Keratinocyte (primary cell): ENCODE results near the gene PPARD. TPM values are rescaled to one million over a fixed set of nuclear protein-coding genes. Genes with fewer than 3 reads are reported as not detected.

Source experiments
- DNase-seq: peaks from one replicate; pipeline ENCODE4 v3.0.0-alpha.2; 2011; ENCODE audit warnings: low read depth, missing footprints, low spot score
- FAIRE-seq: peaks from 2 replicates; lab custom pipeline; 2011; peaks lifted over from hg19 to GRCh38; lab: Jason Lieb, UNC
- H2AFZ ChIP-seq: 2 replicates; pipeline ENCODE4 v1.6.0; 2012; ENCODE audit warnings: low read length, control low read depth, inconsistent platforms; ENCODE audit not compliant: control insufficient read depth
- H3K27ac ChIP-seq: 2 replicates; pipeline ENCODE4 v1.5.1; 2011; ENCODE audit warnings: low read length; ENCODE audit not compliant: control insufficient read depth, insufficient read depth
- H3K27me3 ChIP-seq: 3 replicates; pipeline ENCODE4 v1.6.0; 2011; ENCODE audit warnings: low read length; ENCODE audit not compliant: control insufficient read depth, insufficient read depth; ENCODE audit errors: extremely low read depth
- H3K36me3 ChIP-seq, 2 experiments: 2 replicates in 1 of 2; 3 replicates in 1 of 2; pipeline ENCODE4 v1.5.1; 2011; ENCODE audit warnings: low read length in 2 of 2, mild to moderate bottlenecking in 1 of 2; ENCODE audit not compliant: control insufficient read depth in 2 of 2, insufficient read depth in 2 of 2; ENCODE audit errors: extremely low read depth in 1 of 2
- H3K4me1 ChIP-seq: 3 replicates; pipeline ENCODE4 v1.5.1; 2011; ENCODE audit warnings: low read length; ENCODE audit not compliant: control insufficient read depth, insufficient read depth; ENCODE audit errors: extremely low read depth
- H3K4me2 ChIP-seq: 3 replicates; pipeline ENCODE4 v1.6.0; 2011; ENCODE audit warnings: low read depth, low read length; ENCODE audit not compliant: control insufficient read depth, insufficient read depth; ENCODE audit errors: extremely low read depth
- H3K4me3 ChIP-seq, 3 experiments: fragments of 200-600 bp in 1 of 3; sonication (generic) in 1 of 3; 2 replicates in 2 of 3; 3 replicates in 1 of 3; pipeline ENCODE4 v1.5.1; 2011 to 2016; ENCODE audit warnings: low read length in 3 of 3, mild to moderate bottlenecking in 3 of 3, control low read depth in 2 of 3, inconsistent platforms in 1 of 3, low read depth in 1 of 3, mixed read lengths in 1 of 3, mixed run types in 1 of 3, moderate library complexity in 1 of 3; ENCODE audit not compliant: control insufficient read depth in 2 of 3, insufficient read depth in 2 of 3; ENCODE audit errors: extremely low read depth in 1 of 3
- H3K79me2 ChIP-seq: 2 replicates; pipeline ENCODE4 v1.6.0; 2012; ENCODE audit warnings: low read length; ENCODE audit not compliant: control insufficient read depth, insufficient read depth
- H3K9ac ChIP-seq: 3 replicates; pipeline ENCODE4 v1.6.0; 2011; ENCODE audit warnings: low read length; ENCODE audit not compliant: control insufficient read depth, insufficient read depth; ENCODE audit errors: extremely low read depth
- H3K9me1 ChIP-seq: 3 replicates; pipeline ENCODE4 v1.6.0; 2011; ENCODE audit warnings: low read length; ENCODE audit not compliant: control insufficient read depth, insufficient read depth; ENCODE audit errors: extremely low read depth
- H3K9me3 ChIP-seq: 2 replicates; pipeline ENCODE4 v1.5.1; 2012; ENCODE audit warnings: low read depth, low read length; ENCODE audit not compliant: control insufficient read depth
- H4K20me1 ChIP-seq: 3 replicates; pipeline ENCODE4 v1.6.0; 2011; ENCODE audit warnings: low read length; ENCODE audit not compliant: control insufficient read depth, insufficient read depth; ENCODE audit errors: extremely low read depth
- EZH2 ChIP-seq: IDR thresholded peaks from one replicate; pipeline ENCODE4 v1.6.1; 2012; ENCODE audit warnings: inconsistent platforms, mild to moderate bottlenecking, low read length, moderate library complexity
- dilution Hi-C: fragments of 300-500 bp; cut with MboI; formaldehyde crosslinking; loops from one replicate; pipeline ENCODE4 v1.7.0; 2020; ENCODE audit warnings: low sequenced_read_pairs; ENCODE audit not compliant: extremely low pct_ligation_motif_present
- polyA plus RNA-seq, 5 experiments: library from polyadenylated mRNA; depleted of rRNA in 3 of 5; stranded (reverse) in 3 of 5; stranded (forward) in 1 of 5; unstranded in 1 of 5; fragments of >200 nt; gene quantifications; 1 replicate in 1 of 5; 2 replicates in 3 of 5; 3 replicates in 1 of 5; pipeline versions ENCODE4 v1.2.1 to v1.2.3, GENCODE V29; 2011 to 2012; ENCODE audit warnings: missing spikeins in 2 of 5, low read depth in 1 of 5, low replicate concordance in 1 of 5
- TF ChIP-seq, protein P1 (sequence below), 3 experiments: IDR thresholded peaks in 1 of 3; conservative IDR thresholded peaks in 1 of 3; optimal IDR thresholded peaks in 1 of 3; 2 replicates in 2 of 3; 3 replicates in 1 of 3; pipeline versions ENCODE3 to v1.5.1; 2011; ENCODE audit warnings: low read length in 3 of 3, mild to moderate bottlenecking in 3 of 3, moderate library complexity in 2 of 3, control low read depth in 1 of 3, inconsistent platforms in 1 of 3; ENCODE audit not compliant: insufficient read depth in 2 of 3; ENCODE audit errors: extremely low read depth in 1 of 3

The PPARD gene
- polyA plus RNA-seq, 1 donor (not counting 4 experiments of a cell fraction or from before 2014, with no cell fraction given), result 15.1 TPM

GRCh38 chr6:35415065-35415891 lies 72.9 kb downstream of the PPARD start:
- H3K9me3 ChIP-seq, result no peaks in the 10 kb centered on the region
- FAIRE-seq (no peak), DNase-seq (no peak)
- no peak overlapping the region for H3K4me2 ChIP-seq
- H3K9ac ChIP-seq, result no peak overlapping the region
- H3K27me3 ChIP-seq, result no peaks in the 10 kb centered on the region
- peaks cover 5% of the 10 kb centered on the region for H3K79me2 ChIP-seq
- dilution Hi-C loops, result no loop called here
- H3K36me3 ChIP-seq, result peaks cover 36 to 40% of the 10 kb centered on the region in 2 experiments
- no peak overlapping the region for H2AFZ ChIP-seq
- no peak overlapping the region for H3K4me3 ChIP-seq
- TF ChIP-seq EZH2, result no peak
- TF ChIP-seq, protein P1, sequence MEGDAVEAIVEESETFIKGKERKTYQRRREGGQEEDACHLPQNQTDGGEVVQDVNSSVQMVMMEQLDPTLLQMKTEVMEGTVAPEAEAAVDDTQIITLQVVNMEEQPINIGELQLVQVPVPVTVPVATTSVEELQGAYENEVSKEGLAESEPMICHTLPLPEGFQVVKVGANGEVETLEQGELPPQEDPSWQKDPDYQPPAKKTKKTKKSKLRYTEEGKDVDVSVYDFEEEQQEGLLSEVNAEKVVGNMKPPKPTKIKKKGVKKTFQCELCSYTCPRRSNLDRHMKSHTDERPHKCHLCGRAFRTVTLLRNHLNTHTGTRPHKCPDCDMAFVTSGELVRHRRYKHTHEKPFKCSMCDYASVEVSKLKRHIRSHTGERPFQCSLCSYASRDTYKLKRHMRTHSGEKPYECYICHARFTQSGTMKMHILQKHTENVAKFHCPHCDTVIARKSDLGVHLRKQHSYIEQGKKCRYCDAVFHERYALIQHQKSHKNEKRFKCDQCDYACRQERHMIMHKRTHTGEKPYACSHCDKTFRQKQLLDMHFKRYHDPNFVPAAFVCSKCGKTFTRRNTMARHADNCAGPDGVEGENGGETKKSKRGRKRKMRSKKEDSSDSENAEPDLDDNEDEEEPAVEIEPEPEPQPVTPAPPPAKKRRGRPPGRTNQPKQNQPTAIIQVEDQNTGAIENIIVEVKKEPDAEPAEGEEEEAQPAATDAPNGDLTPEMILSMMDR (optimal IDR thresholded peaks at IDR 0.05 in 1 of 3, IDR thresholded peaks at IDR 0.05 in 1 of 3, conservative IDR thresholded peaks at IDR 0.05 in 1 of 3; ENCODE audit: extremely low read depth in 1 of 3, insufficient read depth in 2 of 3, low read length in 3 of 3), result peak; percentile 54 to 75 (median 71)
- peaks cover 5% of the 10 kb centered on the region for H4K20me1 ChIP-seq
- H3K27ac ChIP-seq, result peak overlapping the region; percentile 8
- no peaks in the 10 kb centered on the region for H3K9me1 ChIP-seq
- H3K4me1 ChIP-seq, result peaks cover 8% of the 10 kb centered on the region

DNA sequence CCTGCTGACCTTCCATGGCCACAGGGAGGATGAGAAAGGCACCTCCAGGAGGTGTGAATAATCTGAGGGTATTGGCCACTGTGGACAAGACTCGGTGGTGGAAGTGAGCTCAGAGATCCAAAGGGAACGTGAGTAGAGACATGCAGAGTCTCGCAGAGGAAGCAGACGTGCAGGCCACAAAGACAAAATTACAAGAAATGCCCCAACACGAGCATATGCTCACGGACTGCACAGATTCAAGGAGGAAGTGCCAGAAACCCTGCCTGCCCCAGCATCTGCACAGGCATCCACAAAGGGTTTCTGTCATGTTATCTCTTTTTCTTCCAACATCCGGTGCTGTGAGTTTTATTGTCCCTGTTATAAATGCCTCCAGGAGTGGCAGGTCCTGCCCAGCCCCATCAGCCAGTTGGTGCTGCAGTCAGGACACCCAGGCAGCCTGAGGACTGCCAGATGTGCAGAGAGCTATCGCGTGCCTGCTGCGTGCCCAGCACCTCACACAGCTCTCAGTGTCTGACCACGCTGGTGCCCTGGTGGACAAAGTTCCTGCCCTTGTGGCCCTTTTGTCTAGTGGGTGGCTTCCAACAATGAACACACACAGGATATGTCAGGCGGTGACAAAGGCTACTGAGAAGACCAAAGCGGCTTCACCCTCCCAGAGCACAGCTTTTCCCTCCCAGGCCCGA lies 75.8 kb downstream of the PPARD start:
- no peak overlapping the region for H3K27ac ChIP-seq
- H4K20me1 ChIP-seq, result peaks cover 5% of the 10 kb centered on the region
- dilution Hi-C loops, result no loop called here
- H3K9me3 ChIP-seq, result no peaks in the 10 kb centered on the region
- no peak overlapping the region for H3K4me3 ChIP-seq
- no peak overlapping the region for H2AFZ ChIP-seq
- H3K9ac ChIP-seq, result no peak overlapping the region
- H3K4me1 ChIP-seq, result no peaks in the 10 kb centered on the region
- H3K36me3 ChIP-seq, result peaks cover 30 to 32% of the 10 kb centered on the region in 2 experiments
- H3K79me2 ChIP-seq, result peaks cover 5% of the 10 kb centered on the region
- no peak for FAIRE-seq
- no peak overlapping the region for H3K4me2 ChIP-seq
- no peaks in the 10 kb centered on the region for H3K27me3 ChIP-seq
- no peak for TF ChIP-seq EZH2
- TF ChIP-seq, protein P1 (optimal IDR thresholded peaks at IDR 0.05 in 1 of 3, IDR thresholded peaks at IDR 0.05 in 1 of 3, conservative IDR thresholded peaks at IDR 0.05 in 1 of 3; ENCODE audit: extremely low read depth in 1 of 3, insufficient read depth in 2 of 3, low read length in 3 of 3), result no peak
- DNase-seq, result no peak
- H3K9me1 ChIP-seq, result no peaks in the 10 kb centered on the region
